B cell (primary cell): ENCODE results near the gene PALLD.

ENCODE experiments used
- CTCF ChIP-seq: fragments of 200-600 bp; IDR thresholded peaks from one replicate; pipeline ENCODE4 v1.8.0; 2022; ENCODE audit warnings: antibody characterized with exemption, mild to moderate bottlenecking
- EZH2 ChIP-seq: IDR thresholded peaks from 2 replicates; pipeline ENCODE4 v1.6.1; 2012; ENCODE audit warnings: borderline replicate concordance, low read depth, mild to moderate bottlenecking, moderate library complexity, low read length; ENCODE audit not compliant: insufficient read depth, poor library complexity, severe bottlenecking

DNA sequence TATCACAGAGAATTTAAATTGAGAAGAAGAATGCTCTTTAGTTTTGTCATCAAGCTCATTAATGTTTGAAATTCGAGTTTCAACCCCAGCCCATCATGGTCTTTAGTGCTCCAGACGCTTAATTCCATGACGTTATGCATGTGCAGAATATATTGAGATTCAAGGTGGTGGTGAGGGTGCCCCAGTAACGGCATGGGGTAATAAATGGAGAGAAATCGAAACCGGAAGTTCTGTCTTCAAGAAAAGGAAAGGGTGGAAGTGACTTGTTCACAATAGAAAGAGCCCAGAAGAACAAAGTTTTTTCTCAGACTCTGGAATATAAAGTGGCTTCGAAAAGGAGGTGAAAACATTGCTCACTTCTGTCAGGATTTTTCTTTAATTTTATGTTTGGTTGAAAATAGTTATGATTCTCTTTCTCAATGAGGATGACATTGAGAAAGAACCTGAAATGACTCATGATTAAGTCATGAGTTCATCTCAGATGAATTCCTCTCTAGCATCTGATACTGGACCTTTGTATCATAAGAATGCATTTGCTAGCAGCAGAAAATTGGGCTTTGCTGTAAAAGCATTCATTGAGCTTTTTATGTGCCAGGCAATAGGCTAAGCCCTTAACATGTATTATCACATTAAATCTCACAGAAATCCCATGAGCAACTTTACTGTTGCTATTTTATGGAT is 15.8 kb upstream of the PALLD start:
- TF ChIP-seq CTCF (no peak), EZH2 (no peak)
